Psoas muscle (tissue), 8 donors: ENCODE data around the gene COL23A1. TPM values are rescaled to one million over a fixed set of nuclear protein-coding genes. Genes with fewer than 3 reads are reported as not detected.
A peak's percentile ranks its signal among the peaks of the same experiment; 100 is the strongest.

Experiments used
- ATAC-seq, 4 donors: fragments of 200-7000 bp; cut with Tn5 transposase; one replicate each; pipeline ENCODE4 v1.9.1; 2020; ENCODE audit warnings: moderate library complexity in 3 of 4, mild to moderate bottlenecking in 2 of 4
- DNase-seq, 2 donors: peaks; one replicate each; pipeline ENCODE4 v3.0.0-alpha.2; 2020
- H3K27ac ChIP-seq: fragments of 200-600 bp; one replicate; pipeline ENCODE4 v1.8.0; 2022
- H3K27me3 ChIP-seq, 3 donors: fragments of 200-600 bp in 1 of 3; one replicate each; pipeline versions ENCODE4 v1.6.1 to v1.8.0; 2013 to 2022; ENCODE audit warnings: low read length in 2 of 3, mild to moderate bottlenecking in 2 of 3, moderate library complexity in 1 of 3; ENCODE audit not compliant: insufficient read depth in 3 of 3
- H3K36me3 ChIP-seq, 2 donors: fragments of 200-600 bp in 1 of 2; one replicate each; pipeline versions ENCODE4 v1.6.1 to v1.8.0; 2013 to 2022; ENCODE audit warnings: low read depth in 1 of 2, mild to moderate bottlenecking in 1 of 2, moderate library complexity in 1 of 2; ENCODE audit not compliant: insufficient read depth in 1 of 2
- H3K4me1 ChIP-seq: fragments of 200-600 bp; one replicate; pipeline ENCODE4 v1.8.0; 2022
- H3K4me3 ChIP-seq: fragments of 200-600 bp; one replicate; pipeline ENCODE4 v1.8.0; 2022; ENCODE audit warnings: mild to moderate bottlenecking
- H3K9me3 ChIP-seq: fragments of 200-600 bp; one replicate; pipeline ENCODE4 v1.8.0; 2022
- CTCF ChIP-seq: fragments of 200-600 bp; IDR thresholded peaks from one replicate; pipeline ENCODE4 v1.8.0; 2022; ENCODE audit warnings: antibody characterized with exemption
- WGBS, 3 donors: extraction: QIAGEN DNeasy Blood & Tissue Kit; methylation state at CpG; one replicate each; pipeline versions ENCODE4 v1.1.6 to v1.1.7; 2013; 5-methylcytosine and 5-hydroxymethylcytosine counted together
- intact Hi-C, 2 donors: fragments of 100-400 bp; cut with DNase I; formaldehyde crosslinking; loops; one replicate each; pipeline versions ENCODE4 v1.11.0 to v1.14.2; 2022
- polyA plus RNA-seq, 3 donors: library from polyadenylated mRNA; stranded (reverse); fragments of 200-250 nt; gene quantifications; one replicate each; pipeline ENCODE4 v1.2.3, GENCODE V29; 2013
- total RNA-seq, 4 donors: library from RNA; stranded (reverse); fragmentation: NEBNext Ultra II Directional in 2 of 4; extraction: Animal tissue kit (Norgen Biotek cat#: 25700) in 2 of 4; gene quantifications; one replicate each; pipeline versions ENCODE4 v1.2.1 to v1.2.4, GENCODE V29; 2021 to 2023
- donor health status: healthy with polysubstance abuse.
- donor health status: DM: no; HTN: no; CAD: no; lungs with moderate emphysema.
- donor health status: Bipolar disorder and iron deficiency.
- donor health status: healthy.
- donor health status: DM: yes; HTN: yes; CAD: no.
- donor health status: DM: no; HTN: no; CAD: no.
- donor health status: DM: no; HTN: no; CAD: no.
- donor health status: DM: yes; HTN: yes; CAD: no.

Gene COL23A1
- total and polyA plus RNA-seq, 7 donors: 0.66 to 3.0 (median 1.2) TPM

- intact Hi-C loops: no loop called here
- no peak for ATAC-seq
- peaks cover 44% of the 10 kb centered on the region for H3K4me1 ChIP-seq
- H3K9me3 ChIP-seq: no peaks in the 10 kb centered on the region
- peak overlapping the region; percentile 97 for H3K27ac ChIP-seq
- H3K36me3 ChIP-seq: peaks cover 0 to 34% of the 10 kb centered on the region in 2 donors
- DNase-seq: no peak
- WGBS, 3 donors: 9 to 16% (median 12%) methylated on average over 15 of the region's 15 CpGs
- no peak for TF ChIP-seq CTCF
- peak overlapping the region; percentile 85 for H3K4me3 ChIP-seq
- H3K27me3 ChIP-seq: no peaks in the 10 kb centered on the region
Observed at GRCh38 chr5:178624631-178625546, 34.7 kb upstream of the COL23A1 start.

- H3K4me1 ChIP-seq: peaks cover 44% of the 10 kb centered on the region
- TF ChIP-seq CTCF: no peak
- WGBS, 3 donors: 52 to 70% (median 53%) methylated on average over 4 of the region's 4 CpGs
- no peaks in the 10 kb centered on the region for H3K9me3 ChIP-seq
- H3K4me3 ChIP-seq: peak overlapping the region; percentile 85
- H3K27ac ChIP-seq: peak overlapping the region; percentile 73
- no peaks in the 10 kb centered on the region for H3K27me3 ChIP-seq
- peaks cover 0 to 55% of the 10 kb centered on the region in 2 donors for H3K36me3 ChIP-seq
- intact Hi-C loops: no loop called here
- ATAC-seq (peak; percentile 23 to 58 (median 38)), DNase-seq (no peak)
Observed at GRCh38 chr5:178622679-178623247, 32.6 kb upstream of the COL23A1 start.

DNA sequence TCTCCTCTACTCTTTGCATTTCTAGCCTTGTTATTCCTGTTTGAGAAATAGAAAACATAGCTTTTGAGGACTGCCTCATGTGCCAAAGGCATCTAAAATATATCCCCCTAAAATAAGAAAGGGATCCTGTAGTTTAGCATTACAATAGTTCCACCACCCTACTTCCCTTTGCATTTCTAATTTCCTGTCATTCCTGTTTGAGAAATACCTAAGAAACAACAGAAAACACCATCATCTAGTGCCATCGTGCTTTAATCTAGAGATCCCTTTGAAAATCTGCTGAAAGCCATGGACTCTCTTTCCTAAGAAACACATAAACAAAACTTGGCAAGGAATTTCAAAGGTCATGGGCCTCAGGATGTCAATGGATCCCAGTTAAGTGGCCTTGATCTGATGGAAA is 29.2 kb upstream of the COL23A1 start:
- H3K9me3 ChIP-seq: no peaks in the 10 kb centered on the region
- H3K27ac ChIP-seq: no peak overlapping the region
- peaks cover 39% of the 10 kb centered on the region for H3K4me1 ChIP-seq
- H3K27me3 ChIP-seq: no peaks in the 10 kb centered on the region
- 30 to 61% (median 34%) methylated on average over 1 of the region's 1 CpG for WGBS, 3 donors
- no peak for TF ChIP-seq CTCF
- intact Hi-C loops: no loop called here
- peaks cover 6 to 89% of the 10 kb centered on the region in 2 donors for H3K36me3 ChIP-seq
- ATAC-seq (no peak), DNase-seq (no peak)
- H3K4me3 ChIP-seq: no peak overlapping the region

DNA sequence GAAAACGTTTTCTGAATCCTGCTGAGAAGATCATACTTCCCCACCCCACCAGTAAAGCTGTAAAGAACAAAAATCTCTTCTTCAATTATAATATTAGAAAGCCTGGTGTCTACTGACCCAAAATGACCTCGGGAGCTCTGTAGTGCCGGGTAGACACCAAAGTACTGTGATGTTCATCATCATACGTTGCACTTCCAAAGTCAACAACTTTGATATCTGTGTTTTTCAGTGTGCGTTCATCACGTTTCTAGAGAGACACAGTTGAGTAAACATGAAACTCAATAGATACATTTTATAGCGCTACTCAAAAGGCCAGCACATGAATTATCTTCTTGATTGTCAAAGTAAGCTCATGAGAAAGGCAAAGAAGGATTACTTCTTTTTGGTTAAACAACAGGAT is 22.1 kb upstream of the COL23A1 start:
- peaks cover 15 to 100% of the 10 kb centered on the region in 2 donors for H3K36me3 ChIP-seq
- peaks cover 10% of the 10 kb centered on the region for H3K4me1 ChIP-seq
- no peaks in the 10 kb centered on the region for H3K9me3 ChIP-seq
- H3K4me3 ChIP-seq: no peak overlapping the region
- ATAC-seq (peak in 2 of 4 donors; percentile 31 to 50), DNase-seq (no peak)
- intact Hi-C loops: no loop called here
- H3K27me3 ChIP-seq: no peaks in the 10 kb centered on the region
- 53 to 71% (median 67%) methylated on average over 7 of the region's 7 CpGs for WGBS, 3 donors
- TF ChIP-seq CTCF: no peak
- H3K27ac ChIP-seq: no peak overlapping the region
